Measurements from ENCODE around the gene CRAMP1.

CRAMP1 gene

GRCh38 chr16:1674751-1675664 is 62.8 kb downstream of the CRAMP1 start:
- TF ChIP-seq CTCF (IDR thresholded peaks at IDR 0.05; ENCODE audit: low read depth, low read length, missing control alignments), result no peak
- DNase-seq (ENCODE audit: extremely low read depth, low read depth), result peak; percentile 33
- no peak overlapping the region for H3K4me3 ChIP-seq (replicated peaks; ENCODE audit: low read depth, low read length)

- DNase-seq (ENCODE audit: extremely low read depth, low read depth), result no peak
- no peak overlapping the region for H3K4me3 ChIP-seq (replicated peaks; ENCODE audit: low read depth, low read length)
- no peak for TF ChIP-seq CTCF (IDR thresholded peaks at IDR 0.05; ENCODE audit: low read depth, low read length, missing control alignments)
Observed at GRCh38 chr16:1676661-1677060, 64.5 kb downstream of the CRAMP1 start.

GRCh38 chr16:1677339-1677738 is 65.2 kb downstream of the CRAMP1 start:
- TF ChIP-seq CTCF (IDR thresholded peaks at IDR 0.05; ENCODE audit: low read depth, low read length, missing control alignments), result no peak
- no peak for DNase-seq (ENCODE audit: extremely low read depth, low read depth)
- H3K4me3 ChIP-seq (replicated peaks; ENCODE audit: low read depth, low read length), result no peak overlapping the region

GRCh38 chr16:1677942-1678499 is 65.9 kb downstream of the CRAMP1 start, which contains the start of gene JPT2:
JPT2 (plus strand) TSS chr16:1678279; CDS start chr16:1678313, 34 bp downstream.
- peak; percentile 78 for DNase-seq (ENCODE audit: extremely low read depth, low read depth)
- H3K4me3 ChIP-seq (replicated peaks; ENCODE audit: low read depth, low read length), result peak within 1 kb of the TSS; percentile 86
- TF ChIP-seq CTCF (IDR thresholded peaks at IDR 0.05; ENCODE audit: low read depth, low read length, missing control alignments), result no peak

GRCh38 chr16:1678500-1679098 is 66.4 kb downstream of the CRAMP1 start:
- peak overlapping the region; percentile 86 for H3K4me3 ChIP-seq (replicated peaks; ENCODE audit: low read depth, low read length)
- no peak for DNase-seq (ENCODE audit: extremely low read depth, low read depth)
- TF ChIP-seq CTCF (IDR thresholded peaks at IDR 0.05; ENCODE audit: low read depth, low read length, missing control alignments), result no peak

GRCh38 chr16:1680361-1680760 is 68.2 kb downstream of the CRAMP1 start:
- H3K4me3 ChIP-seq (replicated peaks; ENCODE audit: low read depth, low read length), result no peak overlapping the region
- no peak for TF ChIP-seq CTCF (IDR thresholded peaks at IDR 0.05; ENCODE audit: low read depth, low read length, missing control alignments)
- no peak for DNase-seq (ENCODE audit: extremely low read depth, low read depth)

All from HFF-Myc (cell line).